Stimulated activated CD4-positive, alpha-beta T cell treated with anti-CD3 and anti-CD28 coated beads, Interleukin-15, amount 100 ng/mL, for 24 hours (primary cell): ENCODE measurements around the gene GPR137C.

ENCODE experiments used
- DNase-seq: peaks from one replicate; pipeline ENCODE4 v3.0.0-alpha.2; 2020

GPR137C gene

DNA sequence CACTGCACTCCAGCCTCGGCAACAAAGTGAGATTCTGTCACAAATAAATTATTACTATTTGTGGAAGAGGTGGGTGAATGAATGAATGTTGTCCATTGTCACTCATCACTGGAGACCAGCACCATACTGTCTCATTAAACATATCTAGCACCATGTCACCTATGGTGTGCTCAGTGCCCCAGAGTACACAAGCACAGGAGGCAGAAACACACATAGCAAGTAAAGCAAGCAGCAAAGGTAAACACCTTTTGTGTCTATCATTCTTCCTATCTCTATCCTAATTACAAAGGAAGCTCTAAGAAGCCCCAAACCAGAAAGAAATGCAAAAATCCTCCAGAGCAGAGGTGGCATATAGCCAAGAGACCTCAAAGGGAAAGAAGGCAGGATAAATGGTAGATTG lies 133.5 kb downstream of the GPR137C start:
- no peak for DNase-seq
